Measurements from ENCODE around the gene CKMT1A.

- TF ChIP-seq, protein P1, sequence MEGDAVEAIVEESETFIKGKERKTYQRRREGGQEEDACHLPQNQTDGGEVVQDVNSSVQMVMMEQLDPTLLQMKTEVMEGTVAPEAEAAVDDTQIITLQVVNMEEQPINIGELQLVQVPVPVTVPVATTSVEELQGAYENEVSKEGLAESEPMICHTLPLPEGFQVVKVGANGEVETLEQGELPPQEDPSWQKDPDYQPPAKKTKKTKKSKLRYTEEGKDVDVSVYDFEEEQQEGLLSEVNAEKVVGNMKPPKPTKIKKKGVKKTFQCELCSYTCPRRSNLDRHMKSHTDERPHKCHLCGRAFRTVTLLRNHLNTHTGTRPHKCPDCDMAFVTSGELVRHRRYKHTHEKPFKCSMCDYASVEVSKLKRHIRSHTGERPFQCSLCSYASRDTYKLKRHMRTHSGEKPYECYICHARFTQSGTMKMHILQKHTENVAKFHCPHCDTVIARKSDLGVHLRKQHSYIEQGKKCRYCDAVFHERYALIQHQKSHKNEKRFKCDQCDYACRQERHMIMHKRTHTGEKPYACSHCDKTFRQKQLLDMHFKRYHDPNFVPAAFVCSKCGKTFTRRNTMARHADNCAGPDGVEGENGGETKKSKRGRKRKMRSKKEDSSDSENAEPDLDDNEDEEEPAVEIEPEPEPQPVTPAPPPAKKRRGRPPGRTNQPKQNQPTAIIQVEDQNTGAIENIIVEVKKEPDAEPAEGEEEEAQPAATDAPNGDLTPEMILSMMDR (conservative IDR thresholded peaks at IDR 0.05 in 1 of 2, IDR thresholded peaks at IDR 0.05 in 1 of 2; ENCODE audit: extremely low read depth in 1 of 2, insufficient read depth in 1 of 2, low read depth in 1 of 2, low read length in 2 of 2), result no peak
- TF ChIP-seq EZH2 (IDR thresholded peaks at IDR 0.05; ENCODE audit: borderline replicate concordance, low read length), result no peak
Measured at GRCh38 chr15:43723151-43723550, 29.5 kb downstream of the CKMT1A start.
